ENCODE results near the gene C3orf22.

Gene C3orf22

DNA sequence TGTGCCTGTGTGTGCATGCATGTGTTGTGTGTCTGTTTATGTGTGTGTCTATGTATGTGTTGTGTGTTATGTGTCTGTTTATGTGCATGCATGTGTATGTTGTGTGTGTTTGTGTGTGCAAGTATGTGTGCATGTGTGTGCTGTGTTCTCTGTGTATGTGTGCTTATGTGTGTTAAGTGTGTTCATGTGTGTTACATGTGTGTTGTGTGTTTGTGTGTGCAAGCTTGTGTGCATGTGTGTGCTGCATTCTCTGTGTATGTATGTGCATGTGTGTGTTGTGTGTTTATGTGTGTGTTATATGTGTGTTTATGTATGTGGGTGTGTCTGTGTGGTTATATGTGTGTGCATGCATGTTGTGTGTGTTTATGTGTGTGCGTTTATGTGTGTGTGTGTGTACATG is 56.1 kb downstream of the C3orf22 start:
- no peak overlapping the region for H2AFZ ChIP-seq (ENCODE audit: low read depth, low read length)
- no peak overlapping the region for H3K4me3 ChIP-seq (ENCODE audit: low read length)
- H3K27me3 ChIP-seq (ENCODE audit: insufficient read depth, low read length): peaks cover 2% of the 10 kb centered on the region
- H3K36me3 ChIP-seq (ENCODE audit: insufficient read depth, low read length): no peaks in the 10 kb centered on the region
- no peaks in the 10 kb centered on the region for H3K9me3 ChIP-seq (ENCODE audit: low read length)
- peaks cover 8% of the 10 kb centered on the region for H3K4me1 ChIP-seq (ENCODE audit: insufficient read depth, low read length)

DNA sequence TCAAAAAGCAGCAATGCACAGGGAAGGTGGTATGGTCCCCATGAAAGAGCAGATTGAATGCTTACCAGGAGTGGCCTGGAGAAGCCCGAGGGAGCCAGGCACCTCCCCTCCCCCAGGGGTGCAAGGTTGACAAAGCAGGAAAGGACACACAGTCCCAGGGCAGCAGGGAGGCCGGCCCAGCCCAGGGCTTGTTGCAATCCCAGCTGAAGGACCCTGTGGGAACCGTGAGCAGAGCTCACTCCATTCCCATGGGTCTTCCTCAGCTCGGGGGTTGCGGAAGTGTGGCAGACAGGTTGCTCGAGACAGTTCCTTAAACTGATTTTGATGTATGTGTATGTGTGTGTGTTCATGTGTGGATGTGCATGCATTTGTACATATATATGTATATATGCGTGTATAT is 57.0 kb downstream of the C3orf22 start:
- no peaks in the 10 kb centered on the region for H3K36me3 ChIP-seq (ENCODE audit: insufficient read depth, low read length)
- no peak overlapping the region for H2AFZ ChIP-seq (ENCODE audit: low read depth, low read length)
- no peak overlapping the region for H3K4me3 ChIP-seq (ENCODE audit: low read length)
- peaks cover 8% of the 10 kb centered on the region for H3K4me1 ChIP-seq (ENCODE audit: insufficient read depth, low read length)
- peaks cover 2% of the 10 kb centered on the region for H3K27me3 ChIP-seq (ENCODE audit: insufficient read depth, low read length)
- no peaks in the 10 kb centered on the region for H3K9me3 ChIP-seq (ENCODE audit: low read length)

DNA sequence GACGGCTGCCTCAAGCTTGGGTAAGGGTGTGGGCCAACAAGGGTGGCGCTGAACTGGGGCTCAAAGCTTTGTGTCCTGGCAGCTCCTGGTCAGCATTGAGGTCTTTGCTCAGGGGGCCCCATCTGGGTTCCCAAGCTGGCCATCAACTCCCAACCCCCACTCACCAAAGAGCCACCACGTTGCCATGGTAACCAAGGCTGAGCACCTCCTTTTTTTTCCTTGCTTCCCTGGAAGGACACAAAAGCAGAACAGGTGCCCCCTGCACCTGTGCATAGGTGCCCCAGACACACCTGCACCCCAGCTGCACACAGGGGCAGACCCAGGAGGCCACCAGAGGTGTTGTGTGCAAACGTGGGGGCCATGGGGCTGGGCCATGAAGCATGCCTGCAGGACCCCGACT is 57.7 kb downstream of the C3orf22 start:
- Histone ChIP-seq H3K9me3 (ENCODE audit: low read length) (no peaks in the 10 kb centered on the region), H3K36me3 (ENCODE audit: insufficient read depth, low read length) (no peaks in the 10 kb centered on the region), H3K27me3 (ENCODE audit: insufficient read depth, low read length) (peaks cover under 1% of the 10 kb centered on the region), H3K4me1 (ENCODE audit: insufficient read depth, low read length) (peaks cover 8% of the 10 kb centered on the region), H2AFZ (ENCODE audit: low read depth, low read length) (no peak overlapping the region), H3K4me3 (ENCODE audit: low read length) (no peak overlapping the region)

DNA sequence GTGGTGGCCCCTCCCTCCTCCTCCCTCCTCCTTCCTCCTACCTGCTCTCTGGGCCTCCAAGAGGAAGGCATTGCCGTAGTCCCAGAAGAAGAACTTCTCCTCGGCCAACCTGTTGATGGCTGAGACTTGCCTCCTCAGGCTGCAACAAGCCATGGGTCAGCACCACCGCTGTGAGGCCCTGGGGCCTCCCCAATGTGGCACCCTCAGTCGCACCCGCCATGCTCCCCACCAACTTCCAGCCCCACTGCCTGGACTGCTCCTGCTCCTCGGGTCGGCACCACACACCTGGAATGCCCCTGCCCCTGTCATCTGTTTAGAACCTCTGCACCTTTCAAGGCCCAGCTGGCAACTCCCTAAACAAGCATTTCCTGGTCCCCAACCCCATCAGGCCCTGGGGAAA is 58.7 kb downstream of the C3orf22 start:
- no peaks in the 10 kb centered on the region for H3K27me3 ChIP-seq (ENCODE audit: insufficient read depth, low read length)
- H2AFZ ChIP-seq (ENCODE audit: low read depth, low read length): no peak overlapping the region
- peaks cover 8% of the 10 kb centered on the region for H3K4me1 ChIP-seq (ENCODE audit: insufficient read depth, low read length)
- H3K9me3 ChIP-seq (ENCODE audit: low read length): no peaks in the 10 kb centered on the region
- no peaks in the 10 kb centered on the region for H3K36me3 ChIP-seq (ENCODE audit: insufficient read depth, low read length)
- H3K4me3 ChIP-seq (ENCODE audit: low read length): no peak overlapping the region

All from neuron (in vitro differentiated cells).